GM12878 (cell line): ENCODE results near the gene TRAPPC6A. TPM values are rescaled to one million over a fixed set of nuclear protein-coding genes. Genes with fewer than 3 reads are reported as not detected.

ENCODE experiments used
- ATAC-seq: fragments of 200-7000 bp; cut with Tn5 transposase; 3 replicates; pipeline ENCODE4 v1.9.1; 2020; ENCODE audit warnings: mild to moderate bottlenecking, moderate library complexity
- BruUV-seq: library from RNA; stranded (reverse); fragments of 400-500 nt; replicated peaks from 2 replicates; lab custom pipeline; 2021; lab: Mats Ljungman, UMichigan
- CTCF ChIA-PET: fragments of 300-600 bp; sonication (Branson Sonifier 250); formaldehyde crosslinking; extraction: SDS; loops from one replicate; lab custom pipeline; 2021; ENCODE audit warnings: inconsistent platforms; lab: Yijun Ruan, JAX
- POLR2A ChIA-PET: fragments of 350-600 bp; formaldehyde crosslinking; extraction: SDS; loops from one replicate; lab custom pipeline; 2021; ENCODE audit warnings: inconsistent platforms; lab: Charles Lee
- RAD21 ChIA-PET: fragments of 300-600 bp; sonication (Branson Sonifier 250); formaldehyde crosslinking; loops from one replicate; lab custom pipeline; 2023; ENCODE audit warnings: antibody characterized with exemption; ENCODE audit not compliant: unreplicated experiment; lab: Charles Lee
- SMC1A ChIA-PET: fragments of 300-600 bp; sonication (Branson Sonifier 250); formaldehyde crosslinking; loops from one replicate; lab custom pipeline; 2023; ENCODE audit not compliant: unreplicated experiment, uncharacterized antibody; lab: Charles Lee
- DNase-seq: peaks from one replicate; pipeline ENCODE4 v3.0.0-alpha.2; 2011; ENCODE audit warnings: low read depth, low spot score
- FAIRE-seq: peaks from 3 replicates; lab custom pipeline; 2011; peaks lifted over from hg19 to GRCh38; lab: Jason Lieb, UNC
- H2AFZ ChIP-seq: 2 replicates; pipeline ENCODE4 v1.6.0; 2011; ENCODE audit warnings: low read depth, low read length, control low read depth; ENCODE audit not compliant: control insufficient read depth
- H3K27ac ChIP-seq: 2 replicates; pipeline ENCODE4 v1.5.1; 2011; ENCODE audit warnings: control low read depth; ENCODE audit not compliant: control insufficient read depth, insufficient read depth
- H3K27me3 ChIP-seq, 2 experiments: replicated peaks in 1 of 2; 2 replicates each; pipeline versions ENCODE4 v1.6.0 to v1.6.1; 2011; ENCODE audit warnings: low read length in 1 of 2; ENCODE audit not compliant: control insufficient read depth in 2 of 2, insufficient read depth in 2 of 2
- H3K36me3 ChIP-seq, 2 experiments: 2 replicates each; pipeline ENCODE4 v1.5.1; 2011; ENCODE audit warnings: low read length in 1 of 2; ENCODE audit not compliant: control insufficient read depth in 2 of 2, insufficient read depth in 2 of 2
- H3K4me1 ChIP-seq: 2 replicates; pipeline ENCODE4 v1.6.1; 2011; ENCODE audit warnings: mild to moderate bottlenecking, low read length, moderate library complexity, mixed read lengths; ENCODE audit not compliant: control insufficient read depth, insufficient read depth
- H3K4me2 ChIP-seq: 2 replicates; pipeline ENCODE4 v1.6.0; 2011; ENCODE audit warnings: control low read depth; ENCODE audit not compliant: control insufficient read depth, insufficient read depth
- H3K4me3 ChIP-seq: fragments of 200-600 bp; sonication (generic); 2 replicates; pipeline ENCODE4 v1.5.1; 2016
- H3K79me2 ChIP-seq: 2 replicates; pipeline ENCODE4 v1.6.0; 2011; ENCODE audit warnings: low read length; ENCODE audit not compliant: control insufficient read depth, insufficient read depth
- H3K9ac ChIP-seq: 2 replicates; pipeline ENCODE4 v1.8.0; 2011; ENCODE audit warnings: low read length, control low read depth, mixed read lengths; ENCODE audit not compliant: control insufficient read depth, insufficient read depth
- H3K9me3 ChIP-seq: replicated peaks from 3 replicates; pipeline ENCODE4 v1.5.1; 2011; ENCODE audit warnings: mild to moderate bottlenecking, low read length; ENCODE audit not compliant: control insufficient read depth, insufficient read depth
- H4K20me1 ChIP-seq: 2 replicates; pipeline ENCODE4 v1.6.0; 2011; ENCODE audit not compliant: control insufficient read depth, insufficient read depth
- ATF7 ChIP-seq: fragments of 450-650 bp; IDR thresholded peaks from 2 replicates; pipeline ENCODE4 v1.6.1; 2016; ENCODE audit warnings: low read depth, mild to moderate bottlenecking
- CBFB ChIP-seq: IDR thresholded peaks from 2 replicates; pipeline ENCODE4 v1.6.1; 2016; ENCODE audit warnings: antibody characterized with exemption, low read depth
- CBX5 ChIP-seq: sonication (generic); IDR thresholded peaks from 2 replicates; pipeline ENCODE4 v1.6.1; 2016; ENCODE audit warnings: low read depth, moderate library complexity, mild to moderate bottlenecking, inconsistent platforms
- CHD2 ChIP-seq: IDR thresholded peaks from 2 replicates; pipeline ENCODE4 v1.6.1; 2011; ENCODE audit warnings: low read depth, low read length, improper control_type of control experiment, borderline replicate concordance
- CHD4 ChIP-seq: fragments of 200-600 bp; sonication (generic); IDR thresholded peaks from 2 replicates; pipeline ENCODE4 v1.6.1; 2016; ENCODE audit warnings: mild to moderate bottlenecking
- CTCF ChIP-seq, 3 experiments: IDR thresholded peaks in 2 of 3; conservative IDR thresholded peaks in 1 of 3; 2 replicates each; pipeline ENCODE4 v1.5.1; 2011; ENCODE audit warnings: low read depth in 3 of 3, low read length in 3 of 3, mild to moderate bottlenecking in 3 of 3, control low read depth in 2 of 3, moderate library complexity in 2 of 3, inconsistent platforms in 1 of 3, mixed read lengths in 1 of 3; ENCODE audit not compliant: control insufficient read depth in 2 of 3, insufficient read depth in 1 of 3; ENCODE audit errors: extremely low read depth in 1 of 3
- GATAD2B ChIP-seq: fragments of 450-650 bp; conservative IDR thresholded peaks from 2 replicates; pipeline ENCODE4 v1.6.1; 2017; ENCODE audit warnings: low read depth, mild to moderate bottlenecking, moderate library complexity
- MAX ChIP-seq: IDR thresholded peaks from 2 replicates; pipeline ENCODE4 v1.6.1; 2012; ENCODE audit warnings: low read depth, low read length, improper control_type of control experiment
- NFYA ChIP-seq: IDR thresholded peaks from 2 replicates; pipeline ENCODE4 v1.6.1; 2011; ENCODE audit warnings: low read depth, mild to moderate bottlenecking, low read length, improper control_type of control experiment, borderline replicate concordance
- NR2C1 ChIP-seq: fragments of 450-650 bp; IDR thresholded peaks from 2 replicates; pipeline ENCODE4 v1.6.1; 2017; ENCODE audit warnings: antibody characterized with exemption, mild to moderate bottlenecking, moderate library complexity
- REST ChIP-seq: IDR thresholded peaks from 2 replicates; pipeline ENCODE4 v1.6.1; 2012; ENCODE audit warnings: mild to moderate bottlenecking, low read depth, low read length
- SIX5 ChIP-seq: IDR thresholded peaks from 2 replicates; pipeline ENCODE4 v1.6.1; 2011; ENCODE audit warnings: mild to moderate bottlenecking, low read depth, low read length, moderate library complexity; ENCODE audit not compliant: severe bottlenecking
- SMAD5 ChIP-seq: IDR thresholded peaks from 2 replicates; pipeline ENCODE4 v1.6.1; 2016; ENCODE audit warnings: antibody characterized with exemption, low read depth
- SREBF1 ChIP-seq: IDR thresholded peaks from 2 replicates; pipeline ENCODE4 v1.6.1; 2012; ENCODE audit warnings: mild to moderate bottlenecking, low read length
- USF2 ChIP-seq: IDR thresholded peaks from 2 replicates; pipeline ENCODE4 v1.6.1; 2011; ENCODE audit warnings: low read depth, low read length, improper control_type of control experiment, borderline replicate concordance
- ZSCAN29 ChIP-seq: fragments of 450-650 bp; IDR thresholded peaks from 2 replicates; pipeline ENCODE4 v1.6.1; 2017; ENCODE audit warnings: mild to moderate bottlenecking, moderate library complexity
- WGBS: methylation state at CpG from one replicate; pipeline ENCODE4 v1.1.6; 2016; ENCODE audit warnings: low lambda C conversion rate; ENCODE audit not compliant: insufficient replicate concordance, insufficient coverage; ENCODE audit errors: missing lambda C conversion rate; 5-methylcytosine and 5-hydroxymethylcytosine counted together
- in situ Hi-C: fragments of 300-500 bp; cut with MboI; formaldehyde crosslinking; loops from 9 replicates; pipeline ENCODE4 v1.14.3; 2018; ENCODE audit warnings: mixed read lengths
- intact Hi-C: fragments of 100-400 bp; cut with micrococcal nuclease; formaldehyde crosslinking; loops from one replicate; pipeline ENCODE4 v1.14.2; 2022; ENCODE audit not compliant: unreplicated experiment
- polyA plus RNA-seq, 11 experiments: library from polyadenylated mRNA; depleted of rRNA in 4 of 11; unstranded in 6 of 11; stranded (reverse) in 5 of 11; fragments of >200 nt; fragmentation: Nextera tagmentation in 4 of 11; fragmentation: Illumina TruSeq in 1 of 11; extraction: Ambion mirVana in 4 of 11; extraction: Trizol in 1 of 11; gene quantifications; 1 replicate in 1 of 11; 2 replicates in 10 of 11; pipeline versions ENCODE4 v1.2.1 to v1.2.3, GENCODE V29; 2011 to 2016; ENCODE audit warnings: inconsistent platforms in 2 of 11, missing spikeins in 2 of 11, low read depth in 1 of 11
- total RNA-seq, 4 experiments: library from RNA; depleted of rRNA in 3 of 4; stranded (reverse); fragments of >200 nt in 3 of 4; fragmentation: Illumina TruSeq in 1 of 4; extraction: Trizol in 1 of 4; gene quantifications; 2 replicates each; pipeline versions ENCODE4 v1.2.1 to v1.2.3, GENCODE V29; 2013 to 2021

TRAPPC6A gene
- total and polyA plus RNA-seq, 10 of the 15 experiments (the other 5 are each of a cell fraction or from before 2014, with no cell fraction given), result 1.8 to 83.9 (median 35.8) TPM

GRCh38 chr19:45147835-45148676 is 30.0 kb downstream of the TRAPPC6A start:
- H3K27me3 ChIP-seq, result peaks cover 4 to 6% of the 10 kb centered on the region in 2 experiments; a peak in 3 of 4 replicates
- TF ChIP-seq SREBF1 (no peak), NR2C1 (no peak), CTCF (IDR thresholded peaks at IDR 0.05 in 2 of 3, conservative IDR thresholded peaks at IDR 0.05 in 1 of 3; ENCODE audit: control insufficient read depth in 2 of 3, extremely low read depth in 1 of 3, insufficient read depth in 1 of 3, low read depth in 3 of 3, low read length in 3 of 3) (no peak), USF2 (no peak), CBFB (no peak), CBX5 (no peak), MAX (no peak), SMAD5 (no peak), GATAD2B (no peak), CHD2 (no peak), ATF7 (no peak), ZSCAN29 (no peak), SIX5 (no peak), CHD4 (no peak), NFYA (no peak), REST (no peak)

More at GRCh38 chr19:45147835-45148676, 30.0 kb downstream of the TRAPPC6A start:
- no peak for ATAC-seq
- no peak for FAIRE-seq
- Histone ChIP-seq H3K9me3 (no peaks in the 10 kb centered on the region; the same call in 2 of the 3 replicates), H2AFZ (no peak overlapping the region), H3K27ac (no peak overlapping the region), H3K4me3 (no peak overlapping the region), H4K20me1 (no peaks in the 10 kb centered on the region), H3K4me2 (no peak overlapping the region), H3K9ac (no peak overlapping the region), H3K4me1 (peaks cover 6% of the 10 kb centered on the region), H3K36me3 (peaks cover 0 to 17% of the 10 kb centered on the region in 2 experiments; a peak in 3 of 4 replicates), H3K79me2 (no peaks in the 10 kb centered on the region)
- no TSS peak for BruUV-seq
- no peak for DNase-seq
- SMC1A ChIA-PET, result interaction anchor here (0.8 kb wide), 1 partner anchor 31 kb away, joined by 3 read pairs; no protein-coding TSS in a partner anchor
- RAD21 ChIA-PET, result no interaction called here
- WGBS, result 87% methylated on average over 18 of the region's 18 CpGs
- in situ Hi-C loops (no loop called here), intact Hi-C loops (no loop called here)
- POLR2A ChIA-PET, result no interaction called here
- CTCF ChIA-PET, result interaction anchor here (0.6 to 1.6 kb wide), 3 partner anchors 9 to 39 kb away, joined by 3 read pairs; no protein-coding TSS in a partner anchor
